Measurements from ENCODE around the gene GARRE1.

The GARRE1 gene

DNA sequence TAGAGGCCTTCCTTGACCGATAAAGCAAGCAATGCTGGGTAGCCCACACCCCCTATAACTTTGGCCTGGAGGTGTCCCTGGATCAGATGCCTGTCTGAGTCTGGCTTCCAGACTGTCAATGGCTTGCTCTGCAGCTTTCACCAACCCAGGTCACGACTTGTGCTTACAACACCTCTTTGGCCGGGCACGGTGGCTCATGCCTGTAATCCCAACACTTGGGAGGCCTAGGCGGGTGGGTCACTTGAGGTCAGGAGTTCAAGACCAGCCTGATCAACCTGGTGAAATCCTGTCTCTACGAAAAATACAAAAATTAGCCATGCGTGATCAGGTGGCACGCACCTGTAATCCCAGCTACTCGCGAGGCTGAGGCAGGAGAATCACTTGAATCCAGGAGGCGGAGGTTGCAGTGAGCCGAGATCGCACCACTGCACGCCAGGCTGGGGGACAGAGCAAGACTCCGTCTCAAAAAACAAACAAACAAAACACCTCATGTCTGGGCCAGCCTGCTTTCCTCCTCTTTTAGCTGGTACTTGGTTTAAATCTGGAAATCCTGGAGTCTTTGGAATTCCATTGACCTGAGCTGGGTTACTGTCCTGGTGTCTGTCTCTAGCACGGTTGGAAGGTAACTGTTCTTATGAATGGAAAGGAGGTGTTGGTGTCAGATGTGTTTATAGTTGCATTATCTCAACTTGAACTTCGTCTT lies 10.3 kb upstream of the GARRE1 start:
- no peak overlapping the region for H3K27ac ChIP-seq (ENCODE audit: low read length)
- no peaks in the 10 kb centered on the region for H3K27me3 ChIP-seq (replicated peaks; ENCODE audit: insufficient read depth, low read length)
- no peak overlapping the region for H2AFZ ChIP-seq (ENCODE audit: low read length)
- no peaks in the 10 kb centered on the region for H3K9me3 ChIP-seq (replicated peaks; ENCODE audit: insufficient read depth, low read length)
- no peaks in the 10 kb centered on the region for H3K9me2 ChIP-seq (replicated peaks; ENCODE audit: insufficient read depth, low read length)
- no peak for DNase-seq
- no peaks in the 10 kb centered on the region for H3K79me2 ChIP-seq (ENCODE audit: low read length)
- no peak overlapping the region for H3K4me3 ChIP-seq (ENCODE audit: low read length)
- H3F3A ChIP-seq (ENCODE audit: insufficient read depth, low read length): no peaks in the 10 kb centered on the region
- H3K4me2 ChIP-seq (ENCODE audit: low read depth, low read length): no peak overlapping the region
- H3K36me3 ChIP-seq (replicated peaks; ENCODE audit: insufficient read depth, low read length): no peaks in the 10 kb centered on the region
- no peak for TF ChIP-seq EZH2 (optimal IDR thresholded peaks at IDR 0.05; ENCODE audit: low read depth, low read length)
- no peak for TF ChIP-seq CTCF (IDR thresholded peaks at IDR 0.05; ENCODE audit: low read length)
- TF ChIP-seq EZH2phosphoT487 (IDR thresholded peaks at IDR 0.05; ENCODE audit: low read length): no peak
- no peaks in the 10 kb centered on the region for H4K20me1 ChIP-seq (ENCODE audit: insufficient read depth, low read length)
- no peaks in the 10 kb centered on the region for H3K4me1 ChIP-seq (ENCODE audit: low read length)
- no peak overlapping the region for H3K9ac ChIP-seq (ENCODE audit: low read length)

GRCh38 chr19:34244611-34245299 lies 9.6 kb upstream of the GARRE1 start:
- no peaks in the 10 kb centered on the region for H3K4me1 ChIP-seq (ENCODE audit: low read length)
- H3K9me3 ChIP-seq (replicated peaks; ENCODE audit: insufficient read depth, low read length): no peaks in the 10 kb centered on the region
- H3K9ac ChIP-seq (ENCODE audit: low read length): no peak overlapping the region
- TF ChIP-seq EZH2 (optimal IDR thresholded peaks at IDR 0.05; ENCODE audit: low read depth, low read length) (no peak), CTCF (IDR thresholded peaks at IDR 0.05; ENCODE audit: low read length) (no peak), EZH2phosphoT487 (IDR thresholded peaks at IDR 0.05; ENCODE audit: low read length) (no peak)
- no peaks in the 10 kb centered on the region for H3F3A ChIP-seq (ENCODE audit: insufficient read depth, low read length)
- no peaks in the 10 kb centered on the region for H3K9me2 ChIP-seq (replicated peaks; ENCODE audit: insufficient read depth, low read length)
- H3K4me3 ChIP-seq (ENCODE audit: low read length): no peak overlapping the region
- H3K36me3 ChIP-seq (replicated peaks; ENCODE audit: insufficient read depth, low read length): no peaks in the 10 kb centered on the region
- no peak overlapping the region for H2AFZ ChIP-seq (ENCODE audit: low read length)
- DNase-seq: no peak
- H3K79me2 ChIP-seq (ENCODE audit: low read length): no peaks in the 10 kb centered on the region
- H3K27me3 ChIP-seq (replicated peaks; ENCODE audit: insufficient read depth, low read length): no peaks in the 10 kb centered on the region
- H3K4me2 ChIP-seq (ENCODE audit: low read depth, low read length): no peak overlapping the region
- no peaks in the 10 kb centered on the region for H4K20me1 ChIP-seq (ENCODE audit: insufficient read depth, low read length)
- no peak overlapping the region for H3K27ac ChIP-seq (ENCODE audit: low read length)

DNA sequence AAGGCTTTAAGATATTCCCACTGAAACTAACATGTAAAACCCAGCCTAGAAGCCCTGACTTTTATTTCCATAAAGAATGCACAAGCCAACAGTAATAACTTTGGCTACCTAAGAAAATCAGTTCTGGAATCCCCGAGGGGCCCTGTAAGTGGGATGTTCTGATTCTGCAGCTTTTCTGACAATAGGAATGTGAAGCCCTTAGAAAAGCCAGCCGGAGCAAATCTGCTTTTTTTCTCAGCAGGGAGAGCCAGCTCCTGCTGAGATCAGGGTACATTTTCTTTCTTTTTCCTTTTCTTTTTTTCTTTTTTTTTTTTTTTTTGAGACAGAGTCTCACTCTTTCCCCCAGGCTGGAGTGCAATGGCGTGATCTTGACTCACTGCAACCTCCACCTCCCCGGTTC lies 8.0 kb upstream of the GARRE1 start:
- no peak overlapping the region for H2AFZ ChIP-seq (ENCODE audit: low read length)
- no peak for TF ChIP-seq EZH2 (optimal IDR thresholded peaks at IDR 0.05; ENCODE audit: low read depth, low read length)
- TF ChIP-seq CTCF (IDR thresholded peaks at IDR 0.05; ENCODE audit: low read length): no peak
- TF ChIP-seq EZH2phosphoT487 (IDR thresholded peaks at IDR 0.05; ENCODE audit: low read length): no peak
- H3K79me2 ChIP-seq (ENCODE audit: low read length): no peaks in the 10 kb centered on the region
- no peak overlapping the region for H3K9ac ChIP-seq (ENCODE audit: low read length)
- H3K36me3 ChIP-seq (replicated peaks; ENCODE audit: insufficient read depth, low read length): no peaks in the 10 kb centered on the region
- no peak overlapping the region for H3K27ac ChIP-seq (ENCODE audit: low read length)
- H3K4me2 ChIP-seq (ENCODE audit: low read depth, low read length): no peak overlapping the region
- H3F3A ChIP-seq (ENCODE audit: insufficient read depth, low read length): no peaks in the 10 kb centered on the region
- no peaks in the 10 kb centered on the region for H3K9me3 ChIP-seq (replicated peaks; ENCODE audit: insufficient read depth, low read length)
- no peaks in the 10 kb centered on the region for H3K27me3 ChIP-seq (replicated peaks; ENCODE audit: insufficient read depth, low read length)
- no peak overlapping the region for H3K4me3 ChIP-seq (ENCODE audit: low read length)
- H3K4me1 ChIP-seq (ENCODE audit: low read length): no peaks in the 10 kb centered on the region
- H4K20me1 ChIP-seq (ENCODE audit: insufficient read depth, low read length): no peaks in the 10 kb centered on the region
- no peak for DNase-seq
- no peaks in the 10 kb centered on the region for H3K9me2 ChIP-seq (replicated peaks; ENCODE audit: insufficient read depth, low read length)

Measured in MM.1S (cell line).